Muscle of leg (tissue), 11 donors: ENCODE results near the gene BANF2. TPM values are rescaled to one million over a fixed set of nuclear protein-coding genes. Genes with fewer than 3 reads are reported as not detected.

Source experiments
- DNase-seq: peaks from one replicate; pipeline ENCODE4 v3.0.0; 2013
- H3K27ac ChIP-seq: one replicate; pipeline ENCODE4 v1.5.1; 2013; ENCODE audit warnings: mild to moderate bottlenecking, low read length, control low read depth
- H3K27me3 ChIP-seq: one replicate; pipeline ENCODE4 v1.6.1; 2013; ENCODE audit warnings: low read length; ENCODE audit not compliant: control insufficient read depth, insufficient read depth
- H3K36me3 ChIP-seq: one replicate; pipeline ENCODE4 v1.6.1; 2013; ENCODE audit warnings: low read length; ENCODE audit not compliant: control insufficient read depth, insufficient read depth
- H3K4me1 ChIP-seq: one replicate; pipeline ENCODE4 v1.6.1; 2013; ENCODE audit warnings: low read length; ENCODE audit not compliant: control insufficient read depth, insufficient read depth
- H3K4me3 ChIP-seq: one replicate; pipeline ENCODE4 v1.5.1; 2013; ENCODE audit warnings: low read length, control low read depth
- H3K9me3 ChIP-seq: replicated peaks from 2 replicates; pipeline ENCODE4 v1.6.1; 2013; ENCODE audit warnings: low read depth, low read length; ENCODE audit not compliant: control insufficient read depth
- WGBS: methylation state at CpG from one replicate; pipeline ENCODE4 v1.1.5; 2013; ENCODE audit warnings: missing lambda C conversion rate; ENCODE audit not compliant: insufficient coverage; 5-methylcytosine and 5-hydroxymethylcytosine counted together
- polyA plus RNA-seq, 8 donors: library from polyadenylated mRNA; unstranded; fragments of 120-200 nt; gene quantifications; one replicate each; pipeline versions ENCODE4 v1.2.1 to v1.2.3, GENCODE V29; 2013; ENCODE audit warnings: inconsistent platforms in 1 of 8, low replicate concordance in 1 of 8; ENCODE audit not compliant: insufficient read length in 8 of 8, insufficient read depth in 1 of 8
- total RNA-seq: library from RNA; stranded (reverse); fragments of 120-200 nt; gene quantifications from one replicate; pipeline ENCODE4 v1.2.4, GENCODE V29; 2013

Gene BANF2
- total and polyA plus RNA-seq, 9 donors: not detected

DNA sequence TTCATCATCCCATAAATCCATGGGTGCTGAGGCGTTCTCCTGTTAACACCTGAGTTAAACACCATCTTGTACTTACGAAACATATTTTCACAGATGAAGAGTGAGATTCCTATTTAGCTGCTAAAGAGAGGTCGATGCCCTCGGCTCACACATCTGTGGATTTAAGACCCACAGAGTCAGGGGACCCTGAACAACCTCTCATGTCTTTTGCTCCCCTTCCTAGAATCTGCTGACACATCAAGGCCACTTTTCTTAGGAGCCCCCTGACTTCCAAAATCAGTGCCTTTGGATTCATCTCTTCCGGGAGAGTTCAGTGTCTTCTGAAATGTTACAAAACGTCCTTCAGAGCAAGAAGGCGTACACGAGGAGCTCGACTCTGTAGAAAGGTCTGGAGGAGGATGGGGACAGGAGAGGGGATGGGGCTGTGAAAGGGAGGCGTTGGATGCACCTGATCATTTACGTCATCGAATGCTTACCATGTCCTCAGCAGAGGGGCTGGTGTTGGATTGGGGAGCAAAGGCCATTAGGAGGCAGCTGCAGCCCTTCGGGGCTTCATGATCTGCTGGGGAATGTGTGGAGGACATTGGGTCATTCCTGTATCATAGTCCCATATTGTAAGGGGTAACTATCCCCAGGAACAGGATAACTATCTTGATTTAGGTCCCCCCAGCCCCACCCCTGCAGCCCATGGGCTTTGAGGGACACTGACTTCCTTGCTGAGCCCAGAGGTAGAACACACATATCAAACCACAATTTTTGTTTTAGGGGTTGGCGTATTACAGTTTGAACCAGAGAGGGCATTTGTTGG is 22.9 kb downstream of the BANF2 start:
- H3K27ac ChIP-seq: no peak overlapping the region
- H3K36me3 ChIP-seq: no peaks in the 10 kb centered on the region
- H3K27me3 ChIP-seq: peaks cover 4% of the 10 kb centered on the region
- no peak for DNase-seq
- no peaks in the 10 kb centered on the region for H3K9me3 ChIP-seq
- H3K4me1 ChIP-seq: peaks cover 7% of the 10 kb centered on the region
- no peak overlapping the region for H3K4me3 ChIP-seq
- WGBS: 56% methylated on average over 12 of the region's 14 CpGs

DNA sequence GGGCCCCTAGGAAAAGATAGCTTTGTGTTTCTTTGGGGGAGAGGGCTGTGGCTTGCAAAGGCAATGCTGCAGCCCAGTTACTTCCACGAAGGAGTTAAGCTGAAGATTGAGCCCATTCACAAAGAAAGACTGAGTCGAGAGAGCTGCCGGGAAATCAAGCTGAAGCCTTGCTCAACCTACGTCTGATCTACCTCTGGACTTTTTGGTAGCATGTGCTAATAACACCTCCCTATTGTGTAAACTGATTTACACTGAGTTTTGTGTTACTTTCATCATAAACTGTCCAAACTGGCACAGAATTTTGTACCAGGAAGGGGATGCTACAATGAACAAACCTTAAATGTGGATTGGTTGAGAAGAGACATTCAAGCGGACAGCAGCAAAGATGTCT is 23.5 kb downstream of the BANF2 start:
- Histone ChIP-seq H3K36me3 (no peaks in the 10 kb centered on the region), H3K27ac (no peak overlapping the region), H3K4me1 (peaks cover 7% of the 10 kb centered on the region), H3K27me3 (peaks cover 4% of the 10 kb centered on the region), H3K4me3 (no peak overlapping the region), H3K9me3 (no peaks in the 10 kb centered on the region)
- 86% methylated on average over 4 of the region's 5 CpGs for WGBS
- DNase-seq: no peak

DNA sequence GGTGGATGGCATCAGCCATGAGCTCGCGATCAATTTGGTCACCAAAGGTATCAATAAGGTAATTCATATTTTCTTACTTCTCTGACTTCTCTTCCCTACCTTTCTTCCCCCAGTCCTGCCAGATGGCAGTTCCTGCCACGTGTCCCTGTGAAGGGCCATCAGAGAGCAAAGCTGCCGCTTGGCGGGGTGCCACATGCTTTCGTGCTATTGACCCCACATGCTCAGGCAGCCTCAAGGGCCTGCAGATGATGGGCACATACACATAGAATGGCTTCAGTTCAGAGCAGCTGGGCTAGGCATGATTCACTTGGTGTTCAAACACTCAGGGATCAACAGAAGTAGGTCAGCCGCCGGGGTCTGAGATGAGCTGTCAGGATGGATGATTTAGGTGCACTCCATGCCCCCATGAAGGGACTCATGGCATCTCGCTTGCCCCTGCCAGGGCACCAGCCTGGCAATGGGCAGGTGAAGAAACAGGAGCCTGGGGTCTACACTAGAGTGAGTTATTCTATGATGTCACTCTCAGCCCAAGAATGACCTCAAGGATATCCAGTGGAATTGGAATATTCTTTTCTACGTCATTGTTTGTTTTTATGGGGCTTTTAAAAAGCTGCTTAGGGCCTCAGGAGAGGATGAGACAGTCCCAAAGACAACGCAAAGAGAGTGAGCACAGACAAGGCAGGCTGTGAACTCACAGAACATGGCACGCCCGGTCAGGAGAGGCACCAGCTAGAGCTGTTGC is 25.5 kb downstream of the BANF2 start:
- H3K4me1 ChIP-seq: peaks cover 7% of the 10 kb centered on the region
- H3K9me3 ChIP-seq: no peaks in the 10 kb centered on the region
- H3K27me3 ChIP-seq: peaks cover 7% of the 10 kb centered on the region
- H3K27ac ChIP-seq: no peak overlapping the region
- DNase-seq: peak; percentile 60
- H3K4me3 ChIP-seq: no peak overlapping the region
- WGBS: 83% methylated on average over 12 of the region's 13 CpGs
- no peaks in the 10 kb centered on the region for H3K36me3 ChIP-seq

DNA sequence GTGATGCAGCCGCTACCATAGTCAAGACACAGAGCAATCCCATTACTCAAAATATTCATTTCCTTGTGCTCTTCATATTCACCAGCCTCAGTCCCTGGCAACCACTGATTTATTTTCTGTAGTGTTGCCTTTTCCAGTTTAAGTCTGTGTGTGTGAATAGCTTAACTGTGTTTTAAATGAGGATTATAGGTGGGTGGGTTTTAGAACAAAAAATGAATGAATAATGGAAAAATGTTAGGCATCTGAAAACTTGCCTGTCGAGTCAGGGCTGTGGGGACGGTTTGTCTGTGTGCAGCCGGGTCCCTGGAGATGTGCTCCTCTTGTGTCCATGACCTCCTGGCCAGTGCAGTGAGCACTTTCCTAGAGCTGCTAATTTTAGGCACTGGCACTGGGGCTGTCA is 27.1 kb downstream of the BANF2 start:
- no peak overlapping the region for H3K27ac ChIP-seq

DNA sequence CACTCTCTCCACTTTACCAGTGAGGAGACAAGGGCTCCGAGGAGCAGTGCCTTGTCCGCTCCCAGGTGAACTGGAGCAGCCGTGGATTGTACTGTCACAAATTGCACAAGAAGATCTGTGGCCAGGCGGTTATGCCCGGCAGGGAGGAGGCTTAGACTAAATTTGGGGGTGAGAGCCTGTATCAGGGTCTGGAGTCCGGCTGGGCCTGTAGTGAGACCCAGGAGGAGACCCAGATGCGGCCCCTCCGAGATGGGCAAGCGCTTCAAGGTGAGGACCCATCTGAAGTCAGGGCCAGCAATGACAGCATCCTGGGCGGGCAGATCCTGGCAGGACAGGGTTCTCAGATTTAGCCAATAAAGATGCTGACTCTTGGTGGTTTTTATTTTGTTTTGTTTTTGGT is 27.6 kb downstream of the BANF2 start:
- 93% methylated on average over 10 of the region's 10 CpGs for WGBS
- Histone ChIP-seq H3K27me3 (peaks cover 7% of the 10 kb centered on the region), H3K4me3 (no peak overlapping the region), H3K36me3 (no peaks in the 10 kb centered on the region), H3K27ac (no peak overlapping the region), H3K4me1 (peaks cover 7% of the 10 kb centered on the region), H3K9me3 (no peaks in the 10 kb centered on the region)
- DNase-seq: no peak

More for the DNA sequence above, 27.1 kb downstream of the BANF2 start:
- no peak overlapping the region for H3K4me3 ChIP-seq
- DNase-seq: no peak
- H3K9me3 ChIP-seq: no peaks in the 10 kb centered on the region
- peaks cover 7% of the 10 kb centered on the region for H3K4me1 ChIP-seq
- WGBS: 52% methylated on average over 3 of the region's 4 CpGs
- no peaks in the 10 kb centered on the region for H3K36me3 ChIP-seq
- peaks cover 7% of the 10 kb centered on the region for H3K27me3 ChIP-seq

DNA sequence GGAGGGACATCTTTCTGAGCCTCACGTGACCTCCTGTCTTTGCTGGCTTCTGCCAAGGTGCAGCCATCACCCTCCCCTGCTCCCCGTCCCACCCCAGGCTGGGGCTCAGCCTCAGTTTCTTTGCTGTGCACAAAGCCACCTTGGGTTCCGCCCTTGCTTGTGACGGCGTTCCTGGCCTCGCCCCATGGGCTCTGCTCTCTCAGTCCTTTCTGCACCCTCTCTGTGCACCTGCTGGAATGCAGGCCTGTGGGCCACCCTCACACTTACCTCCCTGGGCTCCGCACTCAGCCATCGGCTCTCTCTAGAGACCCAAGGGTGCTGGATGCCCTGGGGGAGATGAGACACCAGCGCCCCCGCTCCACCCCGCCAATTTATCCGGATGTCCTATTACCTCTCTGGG is 28.3 kb downstream of the BANF2 start:
- Histone ChIP-seq H3K4me1 (peaks cover 12% of the 10 kb centered on the region), H3K27ac (no peak overlapping the region), H3K36me3 (no peaks in the 10 kb centered on the region), H3K9me3 (no peaks in the 10 kb centered on the region), H3K27me3 (peaks cover 5% of the 10 kb centered on the region), H3K4me3 (no peak overlapping the region)
- 92% methylated on average over 8 of the region's 12 CpGs for WGBS
- DNase-seq: no peak

DNA sequence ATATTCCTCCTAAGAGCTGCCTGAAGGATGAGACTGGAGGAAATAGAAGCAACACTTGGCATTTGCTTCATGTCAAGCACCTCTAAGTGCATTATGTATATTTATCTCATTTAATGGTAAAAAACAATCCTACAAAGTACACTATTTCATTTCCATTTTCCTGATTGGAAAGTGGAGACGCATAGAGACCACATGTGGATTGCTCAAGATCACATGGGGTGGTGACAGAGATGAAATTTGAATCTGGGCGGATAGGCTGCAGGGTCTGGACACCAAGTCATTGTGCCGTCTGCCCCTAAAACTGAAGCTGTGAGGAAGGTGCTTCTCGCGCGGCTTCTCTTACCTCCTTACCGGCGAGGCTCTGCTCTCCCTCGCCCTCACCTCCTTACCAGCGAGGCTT is 30.3 kb downstream of the BANF2 start:
- no peaks in the 10 kb centered on the region for H3K36me3 ChIP-seq
- no peaks in the 10 kb centered on the region for H3K9me3 ChIP-seq
- H3K4me1 ChIP-seq: peaks cover 13% of the 10 kb centered on the region
- no peak for DNase-seq
- peaks cover 3% of the 10 kb centered on the region for H3K27me3 ChIP-seq
- 81% methylated on average over 10 of the region's 10 CpGs for WGBS
- no peak overlapping the region for H3K4me3 ChIP-seq
- no peak overlapping the region for H3K27ac ChIP-seq

DNA sequence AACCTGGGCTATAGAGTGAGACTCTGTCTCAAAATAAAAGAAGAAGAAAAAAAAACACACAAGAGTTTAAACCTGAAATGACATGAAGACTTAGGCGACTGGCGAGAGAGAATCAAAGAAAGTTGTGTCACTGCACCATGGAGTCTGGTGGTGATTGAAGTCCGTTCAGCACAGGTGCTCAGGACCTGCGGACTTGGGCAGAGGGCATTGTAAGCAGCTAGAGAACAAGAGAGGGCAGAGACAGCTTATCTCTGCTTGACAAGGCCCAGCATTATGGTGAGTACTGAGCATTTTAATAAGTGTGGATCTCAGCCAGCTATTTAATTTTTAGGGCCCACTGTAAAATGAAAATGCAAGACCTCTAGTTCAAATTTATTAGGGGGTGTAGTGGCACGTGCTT is 31.5 kb downstream of the BANF2 start:
- H3K9me3 ChIP-seq: peaks cover 3% of the 10 kb centered on the region
- H3K36me3 ChIP-seq: no peaks in the 10 kb centered on the region
- WGBS: 80% methylated on average over 5 of the region's 5 CpGs
- H3K4me1 ChIP-seq: peaks cover 14% of the 10 kb centered on the region
- H3K27me3 ChIP-seq: peaks cover 6% of the 10 kb centered on the region
- H3K27ac ChIP-seq: no peak overlapping the region
- H3K4me3 ChIP-seq: no peak overlapping the region
- no peak for DNase-seq

DNA sequence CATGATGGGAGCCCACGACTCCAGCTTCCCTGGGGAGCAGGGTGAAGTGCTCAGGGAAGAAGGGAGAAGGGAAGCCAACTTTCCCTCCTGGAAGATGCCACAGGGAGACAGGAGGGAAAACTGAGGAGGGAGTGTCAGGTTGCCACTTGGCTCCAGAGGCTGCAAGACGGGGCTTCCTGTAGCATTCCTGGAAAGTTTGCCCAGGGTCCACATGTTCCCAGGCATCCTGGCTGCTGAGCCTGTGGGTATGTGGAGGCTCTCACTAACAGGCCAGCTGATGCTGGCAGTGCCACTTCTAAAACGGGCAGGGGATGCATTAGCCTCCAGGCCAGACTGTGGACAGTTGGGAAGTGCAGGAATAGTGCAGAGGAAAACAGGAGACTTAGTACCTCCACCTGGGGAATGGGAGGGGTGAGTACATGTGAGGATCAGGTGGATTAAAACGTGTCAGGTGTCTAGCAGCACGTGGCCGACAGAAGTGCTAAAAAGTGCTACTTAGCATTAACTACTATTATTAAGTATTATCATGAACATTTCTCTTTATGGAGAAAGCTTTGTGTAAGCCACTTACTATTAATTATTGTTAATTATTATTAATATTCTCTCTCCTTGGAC is 33.2 kb downstream of the BANF2 start:
- peaks cover 6% of the 10 kb centered on the region for H3K27me3 ChIP-seq
- H3K9me3 ChIP-seq: peaks cover 3% of the 10 kb centered on the region
- H3K4me3 ChIP-seq: no peak overlapping the region
- H3K27ac ChIP-seq: no peak overlapping the region
- H3K4me1 ChIP-seq: peaks cover 14% of the 10 kb centered on the region
- H3K36me3 ChIP-seq: no peaks in the 10 kb centered on the region
- WGBS: 22% methylated on average over 3 of the region's 6 CpGs
- DNase-seq: peak; percentile 46

DNA sequence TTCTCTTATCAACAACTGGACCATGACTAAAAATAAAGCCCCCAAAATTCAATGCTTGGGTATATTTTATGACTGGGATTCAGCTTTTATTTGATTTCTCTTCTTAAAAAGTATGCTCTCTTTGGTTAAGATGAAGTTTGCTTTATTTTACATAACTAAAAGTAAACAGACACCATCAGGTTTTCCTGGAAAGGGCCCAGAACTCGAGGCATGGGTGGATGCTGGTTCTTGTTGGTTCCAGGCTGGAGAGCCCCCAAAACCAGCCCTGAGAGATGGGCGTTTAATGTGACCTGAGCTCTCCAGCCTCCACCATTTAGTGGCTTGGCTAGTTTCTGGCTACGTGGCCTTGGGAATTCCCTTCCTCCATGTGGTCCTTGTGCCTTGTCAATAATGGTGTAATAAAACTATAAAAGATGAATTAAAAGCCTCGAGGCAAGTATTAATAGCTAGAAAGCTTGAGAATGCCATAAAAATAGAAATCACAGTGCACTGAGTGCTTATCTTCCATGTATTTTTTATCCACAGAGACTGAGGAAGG is 34.1 kb downstream of the BANF2 start:
- Histone ChIP-seq H3K27ac (no peak overlapping the region), H3K27me3 (peaks cover 6% of the 10 kb centered on the region), H3K4me3 (no peak overlapping the region), H3K9me3 (peaks cover 3% of the 10 kb centered on the region), H3K4me1 (peaks cover 14% of the 10 kb centered on the region), H3K36me3 (no peaks in the 10 kb centered on the region)
- WGBS: no CpG with 5 or more reads among the region's 4 CpGs
- DNase-seq: no peak
